GM21526 (cell line): ENCODE results near the gene ALDH1L1.

Experiments used
- ATAC-seq: cut with Tn5 transposase; IDR thresholded peaks from one replicate; pipeline ENCODE4 v1.9.1; 2021; ENCODE audit warnings: moderate library complexity; ENCODE audit not compliant: unreplicated experiment, low FRiP score

The ALDH1L1 gene

GRCh38 chr3:126135406-126136076, 44.8 kb downstream of the ALDH1L1 start:
- no peak for ATAC-seq

- no peak for ATAC-seq
Measured at GRCh38 chr3:126135071-126135405, 45.3 kb downstream of the ALDH1L1 start.

- ATAC-seq = no peak
Measured at GRCh38 chr3:126134219-126134975, 46.0 kb downstream of the ALDH1L1 start.

GRCh38 chr3:126133606-126134005, 46.8 kb downstream of the ALDH1L1 start:
- ATAC-seq = no peak

- ATAC-seq = no peak
Measured at GRCh38 chr3:126132751-126133511, 47.5 kb downstream of the ALDH1L1 start.

- no peak for ATAC-seq
Measured at GRCh38 chr3:126131881-126132750, 48.3 kb downstream of the ALDH1L1 start.

GRCh38 chr3:126130981-126131745, 49.2 kb downstream of the ALDH1L1 start:
- no peak for ATAC-seq

- no peak for ATAC-seq
Measured at GRCh38 chr3:126130081-126130855, 50.1 kb downstream of the ALDH1L1 start.

- no peak for ATAC-seq
Measured at GRCh38 chr3:126129398-126129891, 50.9 kb downstream of the ALDH1L1 start.

GRCh38 chr3:126128504-126129397, 51.6 kb downstream of the ALDH1L1 start:
- ATAC-seq = no peak

GRCh38 chr3:126127904-126128303, 52.5 kb downstream of the ALDH1L1 start:
- ATAC-seq = no peak

GRCh38 chr3:126127452-126127851, 52.9 kb downstream of the ALDH1L1 start:
- ATAC-seq = no peak

GRCh38 chr3:126126811-126127431, 53.5 kb downstream of the ALDH1L1 start:
- ATAC-seq = no peak

- ATAC-seq = no peak
Measured at GRCh38 chr3:126126286-126126685, 54.1 kb downstream of the ALDH1L1 start.

GRCh38 chr3:126125781-126126251, 54.6 kb downstream of the ALDH1L1 start:
- no peak for ATAC-seq

- ATAC-seq = no peak
Measured at GRCh38 chr3:126125341-126125740, 55.0 kb downstream of the ALDH1L1 start.

GRCh38 chr3:126124896-126125295, 55.5 kb downstream of the ALDH1L1 start:
- ATAC-seq = no peak
